Measurements from ENCODE around the gene HIP1.

Gene HIP1

GRCh38 chr7:75711076-75711475 is 27.7 kb downstream of the HIP1 start:
- Histone ChIP-seq H3K27me3 (ENCODE audit: insufficient read depth, poor library complexity, severe bottlenecking) (no peaks in the 10 kb centered on the region), H3K4me1 (ENCODE audit: insufficient read depth, poor library complexity, severe bottlenecking) (no peaks in the 10 kb centered on the region), H3K4me3 (ENCODE audit: severe bottlenecking) (no peak overlapping the region), H3K9me3 (ENCODE audit: severe bottlenecking) (peaks cover 11% of the 10 kb centered on the region), H3K27ac (ENCODE audit: poor library complexity, severe bottlenecking) (no peak overlapping the region), H3K36me3 (ENCODE audit: low read depth) (no peaks in the 10 kb centered on the region)
- no peak for ATAC-seq (ENCODE audit: low read depth)
- DNase-seq (ENCODE audit: low spot score), result no peak
- no peak for TF ChIP-seq CTCF (IDR thresholded peaks at IDR 0.05; ENCODE audit: poor library complexity, severe bottlenecking)

DNA sequence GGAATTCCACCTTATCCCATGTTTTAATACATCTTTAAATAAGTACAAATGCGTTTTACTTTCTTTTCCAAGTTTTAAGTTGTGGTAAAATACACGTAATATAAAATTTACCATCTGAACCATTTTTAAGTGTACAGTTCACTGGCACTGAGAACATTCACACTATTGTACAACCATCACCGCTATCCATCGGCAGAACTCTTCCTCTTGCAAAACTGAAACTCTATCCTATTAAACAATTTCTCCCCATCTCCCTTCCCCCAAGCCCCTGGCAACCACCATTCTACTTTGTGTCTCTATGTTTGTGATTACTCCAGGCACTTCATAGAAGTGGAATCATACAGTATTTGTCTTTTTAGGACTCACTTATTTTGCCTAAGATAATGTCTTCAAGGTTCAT is 33.8 kb downstream of the HIP1 start:
- H3K4me1 ChIP-seq (ENCODE audit: insufficient read depth, poor library complexity, severe bottlenecking), result no peaks in the 10 kb centered on the region
- H3K4me3 ChIP-seq (ENCODE audit: severe bottlenecking), result no peak overlapping the region
- no peak for DNase-seq (ENCODE audit: low spot score)
- TF ChIP-seq CTCF (IDR thresholded peaks at IDR 0.05; ENCODE audit: poor library complexity, severe bottlenecking), result no peak
- no peaks in the 10 kb centered on the region for H3K36me3 ChIP-seq (ENCODE audit: low read depth)
- ATAC-seq (ENCODE audit: low read depth), result no peak
- peaks cover 11% of the 10 kb centered on the region for H3K9me3 ChIP-seq (ENCODE audit: severe bottlenecking)
- no peaks in the 10 kb centered on the region for H3K27me3 ChIP-seq (ENCODE audit: insufficient read depth, poor library complexity, severe bottlenecking)
- H3K27ac ChIP-seq (ENCODE audit: poor library complexity, severe bottlenecking), result no peak overlapping the region

DNA sequence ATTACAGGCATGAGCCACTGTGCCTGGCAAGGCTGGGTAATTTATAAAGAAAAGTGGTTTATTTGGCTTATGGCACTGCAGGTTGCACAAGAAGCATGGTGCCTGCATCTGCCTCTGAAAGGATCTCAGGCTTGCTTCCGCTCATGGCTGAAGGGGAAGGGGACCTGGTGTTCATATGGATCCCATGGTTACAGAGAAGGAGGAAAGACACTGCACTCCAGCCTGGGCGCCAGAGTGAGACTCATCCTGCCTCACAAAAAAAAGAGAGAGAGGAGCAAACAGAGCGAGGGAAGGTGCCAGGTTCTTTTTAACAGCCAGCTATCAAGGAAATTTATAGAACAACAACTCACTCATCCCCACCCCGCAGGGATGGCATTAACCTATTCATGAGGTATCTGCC is 36.2 kb downstream of the HIP1 start:
- no peak overlapping the region for H3K27ac ChIP-seq (ENCODE audit: poor library complexity, severe bottlenecking)
- H3K4me1 ChIP-seq (ENCODE audit: insufficient read depth, poor library complexity, severe bottlenecking), result no peaks in the 10 kb centered on the region
- DNase-seq (ENCODE audit: low spot score), result no peak
- no peak for ATAC-seq (ENCODE audit: low read depth)
- no peak for TF ChIP-seq CTCF (IDR thresholded peaks at IDR 0.05; ENCODE audit: poor library complexity, severe bottlenecking)
- H3K27me3 ChIP-seq (ENCODE audit: insufficient read depth, poor library complexity, severe bottlenecking), result no peaks in the 10 kb centered on the region
- H3K9me3 ChIP-seq (ENCODE audit: severe bottlenecking), result no peaks in the 10 kb centered on the region
- no peaks in the 10 kb centered on the region for H3K36me3 ChIP-seq (ENCODE audit: low read depth)
- no peak overlapping the region for H3K4me3 ChIP-seq (ENCODE audit: severe bottlenecking)

- H3K4me1 ChIP-seq (ENCODE audit: insufficient read depth, poor library complexity, severe bottlenecking), result no peaks in the 10 kb centered on the region
- ATAC-seq (ENCODE audit: low read depth), result no peak
- H3K27ac ChIP-seq (ENCODE audit: poor library complexity, severe bottlenecking), result no peak overlapping the region
- no peaks in the 10 kb centered on the region for H3K9me3 ChIP-seq (ENCODE audit: severe bottlenecking)
- no peaks in the 10 kb centered on the region for H3K27me3 ChIP-seq (ENCODE audit: insufficient read depth, poor library complexity, severe bottlenecking)
- no peaks in the 10 kb centered on the region for H3K36me3 ChIP-seq (ENCODE audit: low read depth)
- no peak overlapping the region for H3K4me3 ChIP-seq (ENCODE audit: severe bottlenecking)
- no peak for DNase-seq (ENCODE audit: low spot score)
- no peak for TF ChIP-seq CTCF (IDR thresholded peaks at IDR 0.05; ENCODE audit: poor library complexity, severe bottlenecking)
These were observed 38.7 kb downstream of the HIP1 start for GRCh38 chr7:75699993-75700392.

- no peak overlapping the region for H3K27ac ChIP-seq (ENCODE audit: poor library complexity, severe bottlenecking)
- DNase-seq (ENCODE audit: low spot score) (no peak), ATAC-seq (ENCODE audit: low read depth) (no peak)
- no peaks in the 10 kb centered on the region for H3K36me3 ChIP-seq (ENCODE audit: low read depth)
- no peak overlapping the region for H3K4me3 ChIP-seq (ENCODE audit: severe bottlenecking)
- no peaks in the 10 kb centered on the region for H3K27me3 ChIP-seq (ENCODE audit: insufficient read depth, poor library complexity, severe bottlenecking)
- H3K9me3 ChIP-seq (ENCODE audit: severe bottlenecking), result no peaks in the 10 kb centered on the region
- H3K4me1 ChIP-seq (ENCODE audit: insufficient read depth, poor library complexity, severe bottlenecking), result no peaks in the 10 kb centered on the region
- no peak for TF ChIP-seq CTCF (IDR thresholded peaks at IDR 0.05; ENCODE audit: poor library complexity, severe bottlenecking)
These were observed 40.4 kb downstream of the HIP1 start for GRCh38 chr7:75698358-75698757.
